ENCODE data around the gene ZBTB47. TPM values are rescaled to one million over a fixed set of nuclear protein-coding genes. Genes with fewer than 3 reads are reported as not detected.

The ZBTB47 gene
- total and polyA plus RNA-seq, 5 donors from 2014 or later, result 0.49 TPM; not detected in 4

DNA sequence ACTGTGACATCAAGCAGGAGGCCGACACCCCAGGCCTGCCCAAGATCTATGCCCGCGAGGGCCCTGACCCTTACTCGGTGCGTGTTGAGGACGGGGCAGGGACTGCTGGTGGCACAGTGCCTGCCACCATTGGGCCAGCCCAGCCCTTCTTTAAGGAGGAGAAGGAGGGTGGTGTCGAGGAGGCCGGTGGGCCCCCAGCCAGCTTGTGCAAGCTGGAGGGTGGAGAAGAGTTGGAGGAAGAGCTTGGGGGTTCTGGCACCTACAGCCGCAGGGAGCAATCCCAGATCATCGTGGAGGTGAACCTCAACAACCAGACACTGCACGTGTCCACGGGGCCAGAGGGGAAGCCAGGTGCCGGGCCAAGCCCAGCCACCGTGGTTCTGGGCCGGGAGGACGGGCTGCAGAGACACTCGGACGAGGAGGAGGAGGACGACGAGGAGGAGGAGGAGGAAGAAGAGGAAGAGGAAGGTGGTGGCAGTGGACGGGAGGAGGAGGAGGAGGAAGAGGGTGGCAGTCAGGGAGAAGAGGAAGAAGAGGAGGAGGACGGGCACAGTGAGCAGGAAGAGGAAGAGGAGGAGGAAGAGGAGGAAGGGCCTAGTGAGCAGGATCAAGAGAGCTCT lies 5.4 kb downstream of the ZBTB47 start:
- no peaks in the 10 kb centered on the region for H3K36me3 Mint-ChIP-seq
- DNase-seq, result no peak
- no peak overlapping the region for H3K27ac Mint-ChIP-seq

GRCh38 chr3:42659451-42660130 lies 6.1 kb downstream of the ZBTB47 start:
- H3K27ac Mint-ChIP-seq, result peak overlapping the region in 1 of 3 donors; percentile 75

More for the DNA sequence above, 5.4 kb downstream of the ZBTB47 start:
- peaks cover 9% of the 10 kb centered on the region for H3K4me1 ChIP-seq (ENCODE audit: control insufficient read depth, insufficient read depth, low read length, poor library complexity, severe bottlenecking)
- ATAC-seq (ENCODE audit: low read depth in 2 of 2), result no peak
- H3K4me1 Mint-ChIP-seq, result peaks cover 0 to 2% (median under 1%) of the 10 kb centered on the region in 4 donors
- no peak overlapping the region for H3K27ac ChIP-seq (ENCODE audit: insufficient read depth, low read length, poor library complexity, severe bottlenecking)
- H3K36me3 ChIP-seq (ENCODE audit: control insufficient read depth, insufficient read depth, low read length), result no peaks in the 10 kb centered on the region
- no peaks in the 10 kb centered on the region for H3K27me3 ChIP-seq (ENCODE audit: control insufficient read depth, insufficient read depth, low read length)
- H3K4me3 ChIP-seq (ENCODE audit: low read depth, low read length), result no peak overlapping the region
- no peak overlapping the region for H3K4me3 Mint-ChIP-seq
- no peaks in the 10 kb centered on the region for H3K9me3 ChIP-seq (ENCODE audit: control insufficient read depth in 2 of 2, low read length in 2 of 2)
- H3K27me3 Mint-ChIP-seq, result peaks cover 1% of the 10 kb centered on the region
- no peaks in the 10 kb centered on the region for H3K9me3 Mint-ChIP-seq

GRCh38 chr3:42660131-42660715 lies 6.7 kb downstream of the ZBTB47 start:
- no peak overlapping the region for H3K4me3 Mint-ChIP-seq
- ATAC-seq (ENCODE audit: low read depth in 2 of 2) (no peak), DNase-seq (no peak)
- H3K4me1 ChIP-seq (ENCODE audit: control insufficient read depth, insufficient read depth, low read length, poor library complexity, severe bottlenecking), result no peaks in the 10 kb centered on the region
- H3K9me3 Mint-ChIP-seq, result no peaks in the 10 kb centered on the region
- H3K9me3 ChIP-seq (ENCODE audit: control insufficient read depth in 2 of 2, low read length in 2 of 2), result no peaks in the 10 kb centered on the region
- peak overlapping the region in 1 of 3 donors; percentile 75 for H3K27ac Mint-ChIP-seq
- no peaks in the 10 kb centered on the region for H3K27me3 Mint-ChIP-seq
- H3K4me3 ChIP-seq (ENCODE audit: low read depth, low read length), result no peak overlapping the region
- H3K27me3 ChIP-seq (ENCODE audit: control insufficient read depth, insufficient read depth, low read length), result no peaks in the 10 kb centered on the region
- H3K4me1 Mint-ChIP-seq, result peaks cover 0 to 2% (median under 1%) of the 10 kb centered on the region in 4 donors
- no peak overlapping the region for H3K27ac ChIP-seq (ENCODE audit: insufficient read depth, low read length, poor library complexity, severe bottlenecking)
- no peaks in the 10 kb centered on the region for H3K36me3 Mint-ChIP-seq
- H3K36me3 ChIP-seq (ENCODE audit: control insufficient read depth, insufficient read depth, low read length), result no peaks in the 10 kb centered on the region

More at GRCh38 chr3:42659451-42660130, 6.1 kb downstream of the ZBTB47 start:
- no peaks in the 10 kb centered on the region for H3K36me3 Mint-ChIP-seq
- H3K27me3 Mint-ChIP-seq, result no peaks in the 10 kb centered on the region
- ATAC-seq (ENCODE audit: low read depth in 2 of 2), result no peak
- H3K4me3 Mint-ChIP-seq, result no peak overlapping the region
- no peaks in the 10 kb centered on the region for H3K9me3 Mint-ChIP-seq
- H3K4me3 ChIP-seq (ENCODE audit: low read depth, low read length), result no peak overlapping the region
- H3K9me3 ChIP-seq (ENCODE audit: control insufficient read depth in 2 of 2, low read length in 2 of 2), result no peaks in the 10 kb centered on the region
- no peaks in the 10 kb centered on the region for H3K27me3 ChIP-seq (ENCODE audit: control insufficient read depth, insufficient read depth, low read length)
- H3K4me1 Mint-ChIP-seq, result peaks cover 0 to 2% (median under 1%) of the 10 kb centered on the region in 4 donors
- peaks cover 6% of the 10 kb centered on the region for H3K4me1 ChIP-seq (ENCODE audit: control insufficient read depth, insufficient read depth, low read length, poor library complexity, severe bottlenecking)
- H3K36me3 ChIP-seq (ENCODE audit: control insufficient read depth, insufficient read depth, low read length), result no peaks in the 10 kb centered on the region
- DNase-seq, result no peak
- no peak overlapping the region for H3K27ac ChIP-seq (ENCODE audit: insufficient read depth, low read length, poor library complexity, severe bottlenecking)

DNA sequence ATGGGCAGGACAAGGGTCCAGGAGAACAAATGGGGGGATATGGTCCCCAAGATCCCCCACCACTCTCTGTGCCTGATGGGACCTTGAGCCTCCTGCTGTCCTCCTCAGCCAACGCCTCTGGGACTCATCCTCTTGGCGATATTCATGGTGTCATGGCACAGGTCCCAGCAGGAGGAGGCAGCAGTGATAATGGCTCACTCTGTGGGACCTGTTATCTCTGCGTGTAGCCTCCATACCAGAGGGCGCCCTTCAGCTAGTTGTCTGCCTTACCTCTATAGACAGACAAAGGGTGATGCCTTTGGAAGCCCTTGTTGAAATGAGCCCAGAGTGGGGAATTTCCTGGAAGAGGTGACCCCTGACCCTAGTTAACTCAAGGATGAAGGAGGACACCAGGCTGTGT lies 7.4 kb downstream of the ZBTB47 start:
- peaks cover 0 to 2% (median under 1%) of the 10 kb centered on the region in 4 donors for H3K4me1 Mint-ChIP-seq
- H3K36me3 ChIP-seq (ENCODE audit: control insufficient read depth, insufficient read depth, low read length), result no peaks in the 10 kb centered on the region
- H3K4me3 Mint-ChIP-seq, result no peak overlapping the region
- H3K4me3 ChIP-seq (ENCODE audit: low read depth, low read length), result no peak overlapping the region
- no peak overlapping the region for H3K27ac ChIP-seq (ENCODE audit: insufficient read depth, low read length, poor library complexity, severe bottlenecking)
- H3K36me3 Mint-ChIP-seq, result no peaks in the 10 kb centered on the region
- no peaks in the 10 kb centered on the region for H3K9me3 ChIP-seq (ENCODE audit: control insufficient read depth in 2 of 2, low read length in 2 of 2)
- no peaks in the 10 kb centered on the region for H3K27me3 Mint-ChIP-seq
- no peaks in the 10 kb centered on the region for H3K27me3 ChIP-seq (ENCODE audit: control insufficient read depth, insufficient read depth, low read length)
- ATAC-seq (ENCODE audit: low read depth in 2 of 2) (no peak), DNase-seq (peak in 1 of 3 donors; percentile 39)
- H3K4me1 ChIP-seq (ENCODE audit: control insufficient read depth, insufficient read depth, low read length, poor library complexity, severe bottlenecking), result no peaks in the 10 kb centered on the region
- no peaks in the 10 kb centered on the region for H3K9me3 Mint-ChIP-seq
- no peak overlapping the region for H3K27ac Mint-ChIP-seq

GRCh38 chr3:42661593-42662022 lies 8.1 kb downstream of the ZBTB47 start:
- H3K27ac ChIP-seq (ENCODE audit: insufficient read depth, low read length, poor library complexity, severe bottlenecking), result no peak overlapping the region
- Mint-ChIP-seq H3K4me1 (peaks cover 0 to 2% (median under 1%) of the 10 kb centered on the region in 4 donors), H3K36me3 (no peaks in the 10 kb centered on the region), H3K4me3 (no peak overlapping the region), H3K9me3 (no peaks in the 10 kb centered on the region), H3K27ac (no peak overlapping the region), H3K27me3 (no peaks in the 10 kb centered on the region)
- no peaks in the 10 kb centered on the region for H3K36me3 ChIP-seq (ENCODE audit: control insufficient read depth, insufficient read depth, low read length)
- no peaks in the 10 kb centered on the region for H3K27me3 ChIP-seq (ENCODE audit: control insufficient read depth, insufficient read depth, low read length)
- H3K4me3 ChIP-seq (ENCODE audit: low read depth, low read length), result no peak overlapping the region
- no peaks in the 10 kb centered on the region for H3K9me3 ChIP-seq (ENCODE audit: control insufficient read depth in 2 of 2, low read length in 2 of 2)
- DNase-seq (no peak), ATAC-seq (ENCODE audit: low read depth in 2 of 2) (no peak)
- H3K4me1 ChIP-seq (ENCODE audit: control insufficient read depth, insufficient read depth, low read length, poor library complexity, severe bottlenecking), result no peaks in the 10 kb centered on the region

GRCh38 chr3:42662037-42662812 lies 8.7 kb downstream of the ZBTB47 start:
- Mint-ChIP-seq H3K4me3 (no peak overlapping the region), H3K27ac (no peak overlapping the region), H3K9me3 (no peaks in the 10 kb centered on the region), H3K27me3 (no peaks in the 10 kb centered on the region), H3K36me3 (no peaks in the 10 kb centered on the region), H3K4me1 (peaks cover 0 to 2% (median under 1%) of the 10 kb centered on the region in 4 donors)
- no peak for ATAC-seq (ENCODE audit: low read depth in 2 of 2)
- DNase-seq, result no peak
- Histone ChIP-seq H3K4me1 (ENCODE audit: control insufficient read depth, insufficient read depth, low read length, poor library complexity, severe bottlenecking) (no peaks in the 10 kb centered on the region), H3K4me3 (ENCODE audit: low read depth, low read length) (no peak overlapping the region), H3K9me3 (ENCODE audit: control insufficient read depth in 2 of 2, low read length in 2 of 2) (no peaks in the 10 kb centered on the region), H3K36me3 (ENCODE audit: control insufficient read depth, insufficient read depth, low read length) (no peaks in the 10 kb centered on the region), H3K27ac (ENCODE audit: insufficient read depth, low read length, poor library complexity, severe bottlenecking) (no peak overlapping the region), H3K27me3 (ENCODE audit: control insufficient read depth, insufficient read depth, low read length) (no peaks in the 10 kb centered on the region)

DNA sequence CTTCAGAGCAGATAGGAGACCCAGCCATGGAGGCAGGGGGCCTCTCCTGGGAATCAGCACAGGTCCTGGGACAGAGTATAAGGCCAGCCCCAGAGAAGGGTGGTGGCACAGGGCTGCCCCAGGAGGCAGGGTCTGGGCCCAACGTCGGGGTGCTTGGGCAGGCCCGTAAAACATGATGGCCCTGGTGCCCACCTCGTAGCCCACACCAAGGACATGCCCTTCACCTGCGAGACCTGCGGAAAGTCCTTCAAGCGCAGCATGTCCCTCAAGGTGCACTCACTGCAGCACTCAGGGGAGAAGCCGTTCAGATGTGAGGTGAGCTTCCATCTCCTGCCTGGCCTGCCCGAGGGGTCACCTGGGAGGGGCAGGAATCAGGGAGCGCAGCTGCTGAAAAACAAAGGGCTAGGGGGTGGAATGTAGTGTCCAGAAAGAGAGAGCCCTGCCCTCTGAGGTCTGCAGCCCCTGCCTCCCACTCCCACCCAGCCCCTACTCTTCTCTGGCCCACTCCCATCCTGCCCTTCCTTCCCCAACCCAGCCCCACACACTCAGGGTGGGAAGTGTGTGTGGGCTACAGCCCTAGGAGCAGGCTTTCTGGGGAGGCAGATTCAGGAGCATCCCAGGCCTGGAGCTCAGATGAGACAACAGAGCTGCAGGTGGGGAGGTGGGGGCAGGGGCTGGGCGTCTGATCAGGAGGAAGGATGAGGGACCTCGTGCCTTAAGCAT lies 9.5 kb downstream of the ZBTB47 start:
- DNase-seq (no peak), ATAC-seq (ENCODE audit: low read depth in 2 of 2) (no peak)
- Histone ChIP-seq H3K36me3 (ENCODE audit: control insufficient read depth, insufficient read depth, low read length) (no peaks in the 10 kb centered on the region), H3K27me3 (ENCODE audit: control insufficient read depth, insufficient read depth, low read length) (no peaks in the 10 kb centered on the region), H3K4me3 (ENCODE audit: low read depth, low read length) (no peak overlapping the region), H3K9me3 (ENCODE audit: control insufficient read depth in 2 of 2, low read length in 2 of 2) (no peaks in the 10 kb centered on the region), H3K4me1 (ENCODE audit: control insufficient read depth, insufficient read depth, low read length, poor library complexity, severe bottlenecking) (no peaks in the 10 kb centered on the region), H3K27ac (ENCODE audit: insufficient read depth, low read length, poor library complexity, severe bottlenecking) (no peak overlapping the region)
- Mint-ChIP-seq H3K27me3 (no peaks in the 10 kb centered on the region), H3K4me1 (peaks cover 0 to 2% (median 0%) of the 10 kb centered on the region in 4 donors), H3K36me3 (no peaks in the 10 kb centered on the region), H3K27ac (no peak overlapping the region), H3K9me3 (no peaks in the 10 kb centered on the region), H3K4me3 (peak overlapping the region in 1 of 4 donors; percentile 38)
